GM12892 (cell line): ENCODE results near the gene SYT15B.
"Not testable (repeated sequence)": the region's sequence is repeated elsewhere in the genome, so short reads cannot be mapped to it uniquely, and the experiment has no call there.

Experiments used
- POLR2A ChIP-seq: IDR thresholded peaks from 2 replicates; pipeline ENCODE4 v1.6.1; 2011; ENCODE audit warnings: low read depth, low read length, control low read depth
- POLR2AphosphoS5 ChIP-seq: IDR thresholded peaks from 2 replicates; pipeline ENCODE4 v1.6.1; 2011; ENCODE audit warnings: low read depth, low read length, control low read depth
- TAF1 ChIP-seq: IDR thresholded peaks from 2 replicates; pipeline ENCODE4 v1.6.1; 2011; ENCODE audit warnings: low read depth, mild to moderate bottlenecking, control low read depth, low read length, borderline replicate concordance

DNA sequence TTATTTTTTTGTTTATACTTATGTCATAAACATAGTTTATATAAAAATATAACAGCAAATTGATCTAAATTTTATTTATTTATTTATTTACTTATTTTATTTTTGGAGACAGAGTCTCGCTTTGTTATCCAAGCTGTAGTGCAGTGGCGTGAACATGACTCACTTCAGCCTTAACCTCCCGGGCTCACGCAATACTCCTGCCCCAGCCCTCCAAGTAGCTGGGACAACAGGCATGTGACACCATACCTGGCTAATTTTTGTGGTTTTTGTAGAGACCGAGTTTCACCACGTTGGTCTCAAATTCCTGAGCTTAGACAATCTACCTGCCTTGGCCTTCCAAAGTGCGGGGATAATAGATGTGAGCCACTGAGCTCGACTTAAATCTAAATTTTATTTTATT is 13.0 kb downstream of the SYT15B start:
- not testable (repeated sequence) for TF ChIP-seq POLR2A, POLR2AphosphoS5, TAF1
